GM19035 (cell line): ENCODE results near the gene CPSF4L.

ENCODE experiments used
- ATAC-seq: cut with Tn5 transposase; IDR thresholded peaks from one replicate; pipeline ENCODE4 v1.9.1; 2021; ENCODE audit not compliant: unreplicated experiment

Gene CPSF4L

GRCh38 chr17:73290399-73291259 is 28.9 kb upstream of the CPSF4L start:
- peak; percentile 38 for ATAC-seq

GRCh38 chr17:73289549-73290254 is 28.0 kb upstream of the CPSF4L start:
- no peak for ATAC-seq

GRCh38 chr17:73288534-73289302 is 27.0 kb upstream of the CPSF4L start:
- no peak for ATAC-seq

GRCh38 chr17:73286863-73287296 is 25.2 kb upstream of the CPSF4L start:
- ATAC-seq = no peak

- no peak for ATAC-seq
Observed at GRCh38 chr17:73285916-73286862, 24.5 kb upstream of the CPSF4L start.

DNA sequence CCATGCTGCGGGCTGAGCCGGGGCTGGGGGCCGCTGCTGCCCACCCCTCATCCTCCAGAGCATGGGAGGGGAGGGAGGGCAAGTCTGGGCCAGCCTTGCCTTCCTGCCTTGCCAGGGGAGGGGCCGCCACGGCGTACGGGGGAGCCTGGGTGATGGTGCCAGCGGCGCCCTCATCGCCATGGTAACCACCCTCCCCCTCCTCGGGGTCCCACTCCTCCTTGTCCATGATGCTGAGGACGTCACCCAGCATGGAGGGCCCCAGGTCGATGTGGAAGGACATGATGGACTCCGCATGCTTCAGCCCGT is 23.9 kb upstream of the CPSF4L start:
- ATAC-seq = no peak

DNA sequence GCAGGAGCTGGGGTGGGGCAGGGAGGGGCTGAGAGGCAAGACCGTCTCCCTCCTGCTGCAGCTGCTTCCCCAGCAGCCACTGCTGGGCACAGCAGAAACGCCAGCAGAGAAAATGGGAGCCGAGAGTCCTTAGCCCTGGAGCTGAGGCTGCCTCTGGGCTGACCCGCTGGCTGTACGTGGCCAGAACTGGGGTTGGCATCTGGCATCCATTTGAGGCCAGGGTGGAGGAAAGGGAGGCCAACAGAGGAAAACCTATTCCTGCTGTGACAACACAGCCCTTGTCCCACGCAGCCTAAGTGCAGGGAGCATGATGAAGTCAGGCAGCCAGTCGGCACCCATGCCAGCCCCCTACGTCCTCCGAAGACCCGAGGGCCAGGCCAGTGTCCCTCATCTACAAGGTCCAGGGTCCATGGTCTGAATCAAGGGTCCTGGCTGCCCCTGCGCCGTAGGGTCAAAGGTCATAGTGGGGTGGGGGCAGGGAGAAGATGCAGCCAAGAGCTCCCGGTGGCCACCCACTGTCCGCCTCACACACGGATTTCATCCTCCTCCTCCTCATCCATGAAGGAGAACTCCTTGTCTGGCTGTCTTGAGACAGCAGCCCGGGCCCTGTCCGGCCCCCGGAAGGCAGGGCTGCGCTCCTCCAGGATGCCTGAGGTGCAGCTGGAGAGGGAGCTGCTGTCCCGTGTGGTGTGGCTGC is 23.4 kb upstream of the CPSF4L start:
- no peak for ATAC-seq

GRCh38 chr17:73284354-73284753 is 22.7 kb upstream of the CPSF4L start:
- no peak for ATAC-seq

DNA sequence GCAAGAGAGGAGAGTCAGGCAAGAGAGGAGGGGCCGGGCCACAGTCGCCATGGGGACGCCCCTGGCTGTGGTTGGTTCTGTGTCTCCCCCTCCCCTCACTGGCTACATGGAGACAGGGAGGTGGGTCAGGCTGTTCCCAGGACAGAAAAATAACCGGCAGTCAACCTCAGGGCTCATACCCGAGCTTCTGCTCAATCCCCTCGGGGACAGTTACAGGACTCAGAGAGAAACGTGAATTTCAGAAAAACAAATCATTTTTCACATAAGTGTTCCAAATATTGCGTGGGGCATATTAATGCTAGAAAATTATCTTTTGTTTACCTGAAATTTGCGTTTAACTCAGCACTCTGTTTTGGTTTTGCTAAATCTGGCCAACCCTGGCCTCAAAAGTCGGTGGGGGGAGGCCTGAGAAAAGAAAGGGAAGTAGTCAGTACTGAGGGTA is 22.2 kb upstream of the CPSF4L start:
- ATAC-seq = no peak

DNA sequence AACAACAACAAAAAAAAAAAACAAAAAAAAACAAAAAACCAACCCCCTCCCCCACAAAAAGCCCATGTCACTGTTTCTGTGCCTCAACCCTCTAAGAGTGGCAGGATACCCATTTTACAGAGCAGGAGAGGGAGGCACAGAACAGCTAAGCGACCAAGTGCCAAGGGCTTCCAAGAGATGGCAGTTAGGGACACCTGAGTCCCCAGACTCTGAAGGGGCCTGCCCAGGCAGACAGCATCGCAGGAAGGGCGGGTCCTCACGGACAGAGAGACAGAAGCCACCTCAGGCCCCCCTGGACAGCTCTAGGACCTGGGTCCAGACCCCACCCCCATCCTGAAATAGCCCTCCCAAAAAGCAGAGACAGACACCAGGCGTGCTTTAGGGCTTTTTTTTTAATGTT is 21.6 kb upstream of the CPSF4L start:
- no peak for ATAC-seq

- ATAC-seq = no peak
Observed at GRCh38 chr17:73282629-73283028, 20.9 kb upstream of the CPSF4L start.

- ATAC-seq = peak; percentile 94
Observed at GRCh38 chr17:73281928-73282327, 20.2 kb upstream of the CPSF4L start.

- no peak for ATAC-seq
Observed at GRCh38 chr17:73280191-73280590, 18.5 kb upstream of the CPSF4L start.

DNA sequence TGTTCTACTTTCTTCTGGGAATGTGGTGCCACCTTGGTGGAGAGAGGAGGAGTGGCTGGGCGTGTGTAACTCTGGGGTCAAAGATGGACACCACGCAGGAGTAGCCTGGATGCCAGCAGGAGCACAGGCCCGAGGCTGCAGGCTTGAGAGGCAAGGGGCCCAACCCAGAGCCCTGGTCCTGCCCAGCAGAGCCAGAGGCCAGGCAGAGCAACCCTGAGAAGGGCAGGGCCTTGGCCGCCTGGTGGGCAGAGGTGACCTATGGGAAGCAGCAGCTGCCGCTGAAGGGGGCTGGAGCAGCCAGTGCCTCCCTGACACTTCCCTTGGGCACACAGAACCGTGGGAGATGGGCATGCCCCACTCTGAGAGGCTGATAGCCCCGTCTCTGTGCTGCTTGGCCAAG is 18.0 kb upstream of the CPSF4L start:
- ATAC-seq = no peak

GRCh38 chr17:73278465-73279453 is 17.1 kb upstream of the CPSF4L start:
- no peak for ATAC-seq

DNA sequence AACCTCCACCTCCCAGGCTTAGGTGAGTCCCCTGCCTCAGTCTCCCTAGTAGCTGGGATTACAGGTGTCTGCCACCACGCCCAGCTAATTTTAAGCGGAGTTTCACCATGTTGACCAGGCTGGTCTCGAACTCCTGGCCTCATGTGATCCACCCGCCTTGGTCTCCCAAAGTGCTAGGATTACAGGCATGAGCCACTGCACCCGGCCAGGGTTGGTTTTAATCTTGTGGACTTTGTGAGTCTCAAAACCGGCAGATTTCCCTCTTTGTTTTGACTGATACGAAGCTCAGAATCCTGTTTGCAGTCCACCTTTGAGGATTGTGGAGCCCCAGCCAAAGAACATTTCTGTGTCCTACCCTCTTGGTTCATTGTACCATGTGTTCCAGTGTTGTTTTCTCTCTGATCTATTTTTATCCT is 16.4 kb upstream of the CPSF4L start:
- ATAC-seq = no peak

DNA sequence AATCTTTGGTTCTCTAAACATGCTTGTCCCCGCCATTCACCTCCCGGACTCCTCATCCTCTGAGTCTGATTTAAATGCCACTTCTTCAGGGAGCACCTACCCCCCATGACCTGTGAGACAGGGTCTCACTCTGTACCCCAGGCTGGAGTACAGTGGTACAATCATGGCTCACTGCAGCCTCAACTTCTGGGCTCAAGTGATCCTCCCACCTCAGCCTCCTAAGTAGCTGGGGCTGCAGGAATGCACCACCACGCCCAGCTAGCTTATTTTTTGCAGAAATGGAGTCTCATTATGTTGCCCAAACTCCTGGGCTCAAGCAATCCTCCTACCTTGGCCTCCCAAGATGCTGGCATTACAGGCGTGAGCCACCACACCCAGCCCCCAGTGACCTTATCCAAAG is 12.8 kb upstream of the CPSF4L start:
- ATAC-seq = no peak

DNA sequence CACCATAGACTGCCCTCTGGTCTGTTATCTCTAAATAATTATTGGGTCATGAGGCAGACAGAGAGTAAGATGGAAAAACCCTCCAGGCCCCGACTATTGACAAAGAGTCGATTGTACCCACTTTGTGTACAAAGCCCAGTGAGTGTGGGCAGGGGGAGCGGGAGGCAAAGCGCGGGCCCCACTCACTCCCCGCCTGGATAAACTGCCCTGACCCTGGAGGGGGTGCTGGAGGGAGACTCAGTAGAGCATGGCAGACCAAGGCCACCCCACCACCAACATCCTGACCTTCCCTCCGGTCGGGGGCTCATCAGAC is 11.2 kb upstream of the CPSF4L start:
- ATAC-seq = no peak

DNA sequence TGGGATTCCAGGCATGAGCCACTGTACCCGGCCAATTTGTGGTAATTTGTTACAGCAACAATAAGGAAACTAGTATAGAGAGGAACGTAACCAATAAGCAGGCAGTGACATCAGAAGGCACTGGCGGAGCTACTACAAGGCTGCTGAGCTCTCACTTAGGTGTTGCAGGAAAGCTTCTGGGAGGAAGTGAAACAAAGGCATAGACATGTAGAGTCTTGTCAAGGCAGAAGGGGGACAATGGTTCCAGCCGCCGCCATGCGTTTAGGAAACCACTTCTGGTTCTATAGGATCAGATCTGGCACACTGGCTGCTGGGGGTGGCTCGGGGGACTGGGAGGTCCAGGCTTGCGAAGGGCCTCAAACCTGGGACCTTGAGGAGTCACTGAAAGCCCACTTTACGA is 9.4 kb upstream of the CPSF4L start:
- ATAC-seq = peak; percentile 100
